SU-DHL-6 (cell line): ENCODE measurements around the gene GUCY1A2.
A peak's percentile ranks its signal among the peaks of the same experiment; 100 is the strongest.

Experiments
- H2AFZ ChIP-seq: fragments of 200-600 bp; sonication (generic); 2 replicates; pipeline ENCODE4 v1.6.1; 2014; ENCODE audit warnings: low read depth, mild to moderate bottlenecking, moderate library complexity, mixed read lengths, antibody characterized with exemption, low read length; ENCODE audit not compliant: severe bottlenecking
- H3F3A ChIP-seq: fragments of 200-600 bp; shearing (Covaris generic); 2 replicates; pipeline ENCODE4 v1.6.0; 2016; ENCODE audit warnings: antibody characterized with exemption, mild to moderate bottlenecking; ENCODE audit not compliant: insufficient read depth
- H3K27ac ChIP-seq: fragments of 200-600 bp; sonication (generic); 2 replicates; pipeline ENCODE4 v1.5.1; 2016; ENCODE audit warnings: low read depth, mild to moderate bottlenecking, low read length, moderate library complexity, mixed read lengths
- H3K27me3 ChIP-seq: fragments of 200-600 bp; sonication (generic), shearing (Covaris generic); 2 replicates; pipeline ENCODE4 v1.6.0; 2014; ENCODE audit warnings: mild to moderate bottlenecking, low read length
- H3K36me3 ChIP-seq: fragments of 200-600 bp; sonication (generic); 2 replicates; pipeline ENCODE4 v1.6.1; 2014; ENCODE audit warnings: mild to moderate bottlenecking, low read length, mixed read lengths
- H3K4me2 ChIP-seq: fragments of 300-600, 200-600 bp; shearing (Covaris generic), sonication (generic); 2 replicates; pipeline ENCODE4 v1.6.0; 2014; ENCODE audit warnings: low read length, low read depth, mild to moderate bottlenecking; ENCODE audit not compliant: poor library complexity, severe bottlenecking
- H3K4me3 ChIP-seq: fragments of 200-600 bp; sonication (generic); 2 replicates; pipeline ENCODE4 v1.5.1; 2014; ENCODE audit warnings: antibody characterized with exemption, low read length, mild to moderate bottlenecking, mixed read lengths; ENCODE audit not compliant: insufficient read depth, poor library complexity, severe bottlenecking
- H3K79me2 ChIP-seq: fragments of 200-600 bp; sonication (generic); 2 replicates; pipeline ENCODE4 v1.6.1; 2014; ENCODE audit warnings: mild to moderate bottlenecking, low read length, moderate library complexity; ENCODE audit not compliant: insufficient read depth
- H3K9ac ChIP-seq: fragments of 200-600 bp; sonication (generic); 2 replicates; pipeline ENCODE4 v1.7.0; 2014; ENCODE audit warnings: mild to moderate bottlenecking, low read length
- H3K9me2 ChIP-seq: fragments of 200-600 bp; sonication (generic); replicated peaks from 2 replicates; pipeline ENCODE4 v1.6.1; 2014; ENCODE audit warnings: low read length; ENCODE audit not compliant: insufficient read depth
- H3K9me3 ChIP-seq: fragments of 200-600 bp; sonication (generic); 2 replicates; pipeline ENCODE4 v1.6.1; 2014; ENCODE audit warnings: low read length, mixed read lengths; ENCODE audit not compliant: insufficient read depth
- H4K20me1 ChIP-seq: fragments of 200-600 bp; sonication (generic); 2 replicates; pipeline ENCODE4 v1.6.1; 2014; ENCODE audit warnings: low read depth, mild to moderate bottlenecking, antibody characterized with exemption, low read length, moderate library complexity, mixed read lengths
- EZH2phosphoT487 ChIP-seq: fragments of 200-600 bp; sonication (generic), shearing (Covaris generic); conservative IDR thresholded peaks from 2 replicates; pipeline ENCODE4 v1.6.1; 2018; ENCODE audit warnings: mild to moderate bottlenecking, antibody characterized with exemption, low read length, moderate library complexity, mixed read lengths
- TF ChIP-seq, protein P1 (sequence below): fragments of 200-600 bp; sonication (generic); IDR thresholded peaks from one replicate; pipeline ENCODE4 v1.5.1; 2017; ENCODE audit warnings: antibody characterized with exemption, mild to moderate bottlenecking, low read length, moderate library complexity; ENCODE audit not compliant: insufficient read depth, poor library complexity, severe bottlenecking

The GUCY1A2 gene

GRCh38 chr11:106920899-106921509 lies 97.3 kb downstream of the GUCY1A2 start:
- H3K9me2 ChIP-seq, result no peaks in the 10 kb centered on the region
- H3K9ac ChIP-seq, result no peak overlapping the region
- no peaks in the 10 kb centered on the region for H3K27me3 ChIP-seq
- no peaks in the 10 kb centered on the region for H3F3A ChIP-seq
- H3K79me2 ChIP-seq, result no peaks in the 10 kb centered on the region
- no peak overlapping the region for H3K27ac ChIP-seq
- no peaks in the 10 kb centered on the region for H4K20me1 ChIP-seq
- no peak overlapping the region for H3K4me2 ChIP-seq
- H3K36me3 ChIP-seq, result no peaks in the 10 kb centered on the region
- no peak overlapping the region for H2AFZ ChIP-seq
- no peaks in the 10 kb centered on the region for H3K9me3 ChIP-seq
- no peak overlapping the region for H3K4me3 ChIP-seq
- TF ChIP-seq EZH2phosphoT487, result no peak
- TF ChIP-seq, protein P1, sequence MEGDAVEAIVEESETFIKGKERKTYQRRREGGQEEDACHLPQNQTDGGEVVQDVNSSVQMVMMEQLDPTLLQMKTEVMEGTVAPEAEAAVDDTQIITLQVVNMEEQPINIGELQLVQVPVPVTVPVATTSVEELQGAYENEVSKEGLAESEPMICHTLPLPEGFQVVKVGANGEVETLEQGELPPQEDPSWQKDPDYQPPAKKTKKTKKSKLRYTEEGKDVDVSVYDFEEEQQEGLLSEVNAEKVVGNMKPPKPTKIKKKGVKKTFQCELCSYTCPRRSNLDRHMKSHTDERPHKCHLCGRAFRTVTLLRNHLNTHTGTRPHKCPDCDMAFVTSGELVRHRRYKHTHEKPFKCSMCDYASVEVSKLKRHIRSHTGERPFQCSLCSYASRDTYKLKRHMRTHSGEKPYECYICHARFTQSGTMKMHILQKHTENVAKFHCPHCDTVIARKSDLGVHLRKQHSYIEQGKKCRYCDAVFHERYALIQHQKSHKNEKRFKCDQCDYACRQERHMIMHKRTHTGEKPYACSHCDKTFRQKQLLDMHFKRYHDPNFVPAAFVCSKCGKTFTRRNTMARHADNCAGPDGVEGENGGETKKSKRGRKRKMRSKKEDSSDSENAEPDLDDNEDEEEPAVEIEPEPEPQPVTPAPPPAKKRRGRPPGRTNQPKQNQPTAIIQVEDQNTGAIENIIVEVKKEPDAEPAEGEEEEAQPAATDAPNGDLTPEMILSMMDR, result no peak

- Histone ChIP-seq H3K4me3 (no peak overlapping the region), H3K27me3 (no peaks in the 10 kb centered on the region), H2AFZ (no peak overlapping the region), H3K79me2 (no peaks in the 10 kb centered on the region), H3K36me3 (no peaks in the 10 kb centered on the region), H3K4me2 (no peak overlapping the region), H4K20me1 (no peaks in the 10 kb centered on the region), H3K9me2 (no peaks in the 10 kb centered on the region), H3K9me3 (no peaks in the 10 kb centered on the region), H3K27ac (no peak overlapping the region), H3F3A (no peaks in the 10 kb centered on the region), H3K9ac (no peak overlapping the region)
- TF ChIP-seq EZH2phosphoT487, result no peak
- TF ChIP-seq, protein P1, result peak; percentile 19
Measured at GRCh38 chr11:106917973-106918372, 100.3 kb downstream of the GUCY1A2 start.

GRCh38 chr11:106914409-106914808 lies 103.9 kb downstream of the GUCY1A2 start:
- Histone ChIP-seq H3K27ac (no peak overlapping the region), H3K4me3 (no peak overlapping the region), H3K9me3 (no peaks in the 10 kb centered on the region), H4K20me1 (no peaks in the 10 kb centered on the region), H3K9ac (no peak overlapping the region), H3F3A (no peaks in the 10 kb centered on the region), H3K9me2 (no peaks in the 10 kb centered on the region), H2AFZ (no peak overlapping the region), H3K36me3 (no peaks in the 10 kb centered on the region), H3K4me2 (no peak overlapping the region), H3K79me2 (no peaks in the 10 kb centered on the region), H3K27me3 (no peaks in the 10 kb centered on the region; the same call in 1 of the 2 replicates)
- TF ChIP-seq, protein P1, result no peak
- TF ChIP-seq EZH2phosphoT487, result no peak
